ENCODE data around the gene GCG. TPM values are rescaled to one million over a fixed set of nuclear protein-coding genes. Genes with fewer than 3 reads are reported as not detected.

The GCG gene
- polyA plus RNA-seq, 1 of the 3 experiments (the other 2 are of a cell fraction), result not detected

DNA sequence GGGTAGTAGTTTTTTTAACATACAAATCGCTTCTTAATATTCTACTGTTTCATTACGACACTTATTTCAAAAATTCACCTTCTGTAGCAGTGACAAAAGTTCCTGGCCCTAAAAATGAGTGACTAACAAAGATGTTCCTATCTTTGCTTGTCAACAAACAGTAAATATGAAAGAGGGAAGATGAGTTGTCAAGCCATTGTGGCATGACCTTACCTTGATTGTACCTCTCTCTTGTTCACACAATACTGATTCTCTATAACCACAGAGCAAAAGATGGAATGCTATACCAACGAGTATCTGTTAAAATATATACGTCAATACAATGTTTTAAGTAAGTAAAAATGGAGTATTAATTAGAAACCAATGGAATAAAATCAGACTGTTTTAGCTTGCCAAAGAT is 14.7 kb upstream of the GCG start:
- Histone ChIP-seq H3K27me3 (ENCODE audit: insufficient read depth) (no peaks in the 10 kb centered on the region), H3K9me2 (no peaks in the 10 kb centered on the region), H3K9ac (no peak overlapping the region), H3K36me3 (replicated peaks in 1 of 2; ENCODE audit: control insufficient read depth in 1 of 2, insufficient read depth in 2 of 2, low read length in 1 of 2) (peaks cover 28 to 32% of the 10 kb centered on the region in 2 experiments), H3K79me2 (ENCODE audit: insufficient read depth) (no peaks in the 10 kb centered on the region), H3K4me2 (no peak overlapping the region), H2AFZ (ENCODE audit: low read depth) (no peak overlapping the region), H3K9me3 (no peaks in the 10 kb centered on the region), H3K4me3 (ENCODE audit: low read depth in 2 of 2, low read length in 1 of 2) (no peak overlapping the region), H3K27ac (ENCODE audit: low read depth in 2 of 2, low read length in 1 of 2) (no peak overlapping the region), H4K20me1 (ENCODE audit: insufficient read depth) (no peaks in the 10 kb centered on the region), H3F3A (replicated peaks; ENCODE audit: insufficient read depth) (no peaks in the 10 kb centered on the region), H3K4me1 (ENCODE audit: control insufficient read depth in 1 of 2, insufficient read depth in 2 of 2, low read depth in 1 of 2, low read length in 1 of 2) (no peaks in the 10 kb centered on the region)
- ChIA-PET CTCF (interaction anchor here (0.9 kb wide), 1 partner anchor 13 kb away, joined by 4 read pairs; no protein-coding TSS in a partner anchor), POLR2A (no interaction called here)
- WGBS (ENCODE audit: low lambda C conversion rate), result 86% methylated on average over 4 of the region's 4 CpGs
- DNase-seq, result no peak
- TF ChIP-seq FOXJ3 (CRISPR knock-in tag; IDR thresholded peaks at IDR 0.05) (no peak), YY1 (IDR thresholded peaks at IDR 0.05; ENCODE audit: low read depth) (no peak), EP300 (IDR thresholded peaks at IDR 0.05; ENCODE audit: borderline replicate concordance in 1 of 2, low read depth in 1 of 2, low read length in 1 of 2) (no peak), POLR2AphosphoS5 (IDR thresholded peaks at IDR 0.05; ENCODE audit: low read depth, low read length) (no peak), RFX5 (IDR thresholded peaks at IDR 0.05; ENCODE audit: low read length) (no peak), EZH2phosphoT487 (IDR thresholded peaks at IDR 0.05; ENCODE audit: borderline replicate concordance, low read depth) (no peak), GABPA (IDR thresholded peaks at IDR 0.05; ENCODE audit: low read depth) (no peak)
- TF ChIP-seq, protein P1, sequence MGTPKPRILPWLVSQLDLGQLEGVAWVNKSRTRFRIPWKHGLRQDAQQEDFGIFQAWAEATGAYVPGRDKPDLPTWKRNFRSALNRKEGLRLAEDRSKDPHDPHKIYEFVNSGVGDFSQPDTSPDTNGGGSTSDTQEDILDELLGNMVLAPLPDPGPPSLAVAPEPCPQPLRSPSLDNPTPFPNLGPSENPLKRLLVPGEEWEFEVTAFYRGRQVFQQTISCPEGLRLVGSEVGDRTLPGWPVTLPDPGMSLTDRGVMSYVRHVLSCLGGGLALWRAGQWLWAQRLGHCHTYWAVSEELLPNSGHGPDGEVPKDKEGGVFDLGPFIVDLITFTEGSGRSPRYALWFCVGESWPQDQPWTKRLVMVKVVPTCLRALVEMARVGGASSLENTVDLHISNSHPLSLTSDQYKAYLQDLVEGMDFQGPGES (IDR thresholded peaks at IDR 0.05; ENCODE audit: low read depth, low read length), result no peak
- TF ChIP-seq, protein P2, sequence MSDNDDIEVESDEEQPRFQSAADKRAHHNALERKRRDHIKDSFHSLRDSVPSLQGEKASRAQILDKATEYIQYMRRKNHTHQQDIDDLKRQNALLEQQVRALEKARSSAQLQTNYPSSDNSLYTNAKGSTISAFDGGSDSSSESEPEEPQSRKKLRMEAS (IDR thresholded peaks at IDR 0.05; ENCODE audit: low read depth), result no peak
- TF ChIP-seq, protein P3, sequence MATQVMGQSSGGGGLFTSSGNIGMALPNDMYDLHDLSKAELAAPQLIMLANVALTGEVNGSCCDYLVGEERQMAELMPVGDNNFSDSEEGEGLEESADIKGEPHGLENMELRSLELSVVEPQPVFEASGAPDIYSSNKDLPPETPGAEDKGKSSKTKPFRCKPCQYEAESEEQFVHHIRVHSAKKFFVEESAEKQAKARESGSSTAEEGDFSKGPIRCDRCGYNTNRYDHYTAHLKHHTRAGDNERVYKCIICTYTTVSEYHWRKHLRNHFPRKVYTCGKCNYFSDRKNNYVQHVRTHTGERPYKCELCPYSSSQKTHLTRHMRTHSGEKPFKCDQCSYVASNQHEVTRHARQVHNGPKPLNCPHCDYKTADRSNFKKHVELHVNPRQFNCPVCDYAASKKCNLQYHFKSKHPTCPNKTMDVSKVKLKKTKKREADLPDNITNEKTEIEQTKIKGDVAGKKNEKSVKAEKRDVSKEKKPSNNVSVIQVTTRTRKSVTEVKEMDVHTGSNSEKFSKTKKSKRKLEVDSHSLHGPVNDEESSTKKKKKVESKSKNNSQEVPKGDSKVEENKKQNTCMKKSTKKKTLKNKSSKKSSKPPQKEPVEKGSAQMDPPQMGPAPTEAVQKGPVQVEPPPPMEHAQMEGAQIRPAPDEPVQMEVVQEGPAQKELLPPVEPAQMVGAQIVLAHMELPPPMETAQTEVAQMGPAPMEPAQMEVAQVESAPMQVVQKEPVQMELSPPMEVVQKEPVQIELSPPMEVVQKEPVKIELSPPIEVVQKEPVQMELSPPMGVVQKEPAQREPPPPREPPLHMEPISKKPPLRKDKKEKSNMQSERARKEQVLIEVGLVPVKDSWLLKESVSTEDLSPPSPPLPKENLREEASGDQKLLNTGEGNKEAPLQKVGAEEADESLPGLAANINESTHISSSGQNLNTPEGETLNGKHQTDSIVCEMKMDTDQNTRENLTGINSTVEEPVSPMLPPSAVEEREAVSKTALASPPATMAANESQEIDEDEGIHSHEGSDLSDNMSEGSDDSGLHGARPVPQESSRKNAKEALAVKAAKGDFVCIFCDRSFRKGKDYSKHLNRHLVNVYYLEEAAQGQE (IDR thresholded peaks at IDR 0.05; ENCODE audit: low read depth, low read length), result no peak

DNA sequence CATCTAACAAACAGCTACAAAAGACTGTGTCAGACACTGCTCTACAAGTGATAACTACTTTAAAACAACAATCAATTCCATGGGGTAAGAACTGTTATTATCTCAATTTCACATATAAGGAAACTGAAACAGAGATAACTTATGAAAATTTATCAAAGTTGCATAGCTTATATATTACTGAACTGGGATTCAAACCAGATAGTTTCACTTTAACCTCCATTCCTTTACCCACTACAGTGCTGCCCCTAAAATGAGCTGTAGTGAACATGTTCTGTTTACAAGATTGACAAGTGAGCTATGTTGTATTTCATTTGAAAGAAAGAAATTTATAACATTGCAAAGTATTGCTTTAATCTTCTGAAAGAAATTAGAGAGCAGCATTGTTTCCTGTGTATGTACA is 14.1 kb upstream of the GCG start:
- Histone ChIP-seq H3K4me1 (ENCODE audit: control insufficient read depth in 1 of 2, insufficient read depth in 2 of 2, low read depth in 1 of 2, low read length in 1 of 2) (no peaks in the 10 kb centered on the region), H3K9me3 (no peaks in the 10 kb centered on the region), H2AFZ (ENCODE audit: low read depth) (no peak overlapping the region), H3K4me2 (no peak overlapping the region), H4K20me1 (ENCODE audit: insufficient read depth) (no peaks in the 10 kb centered on the region), H3K27ac (ENCODE audit: low read depth in 2 of 2, low read length in 1 of 2) (no peak overlapping the region), H3K4me3 (ENCODE audit: low read depth in 2 of 2, low read length in 1 of 2) (no peak overlapping the region), H3K79me2 (ENCODE audit: insufficient read depth) (no peaks in the 10 kb centered on the region), H3K9me2 (no peaks in the 10 kb centered on the region), H3K36me3 (replicated peaks in 1 of 2; ENCODE audit: control insufficient read depth in 1 of 2, insufficient read depth in 2 of 2, low read length in 1 of 2) (peaks cover 23 to 27% of the 10 kb centered on the region in 2 experiments), H3K9ac (no peak overlapping the region), H3K27me3 (ENCODE audit: insufficient read depth) (no peaks in the 10 kb centered on the region), H3F3A (replicated peaks; ENCODE audit: insufficient read depth) (no peaks in the 10 kb centered on the region)
- no peak for DNase-seq
- CTCF ChIA-PET, result interaction anchor here (0.9 kb wide), 1 partner anchor 12 kb away, joined by 4 read pairs; no protein-coding TSS in a partner anchor
- POLR2A ChIA-PET, result no interaction called here
- TF ChIP-seq TAF1 (IDR thresholded peaks at IDR 0.05; ENCODE audit: borderline replicate concordance, low read depth, low read length), result no peak
- no peak for TF ChIP-seq ELF1 (IDR thresholded peaks at IDR 0.05)
- no peak for TF ChIP-seq NFIC (IDR thresholded peaks at IDR 0.05; ENCODE audit: borderline replicate concordance)
- no peak for TF ChIP-seq MEF2A (IDR thresholded peaks at IDR 0.05; ENCODE audit: borderline replicate concordance, low read depth)
- TF ChIP-seq, protein P1 (IDR thresholded peaks at IDR 0.05; ENCODE audit: low read depth, low read length), result no peak
- TF ChIP-seq RAD21 (IDR thresholded peaks at IDR 0.05; ENCODE audit: low read length), result no peak
- TF ChIP-seq FOSL2 (IDR thresholded peaks at IDR 0.05; ENCODE audit: borderline replicate concordance, low read depth), result no peak
- TF ChIP-seq FOXM1 (IDR thresholded peaks at IDR 0.05; ENCODE audit: low read depth), result no peak
- TF ChIP-seq, protein P4, sequence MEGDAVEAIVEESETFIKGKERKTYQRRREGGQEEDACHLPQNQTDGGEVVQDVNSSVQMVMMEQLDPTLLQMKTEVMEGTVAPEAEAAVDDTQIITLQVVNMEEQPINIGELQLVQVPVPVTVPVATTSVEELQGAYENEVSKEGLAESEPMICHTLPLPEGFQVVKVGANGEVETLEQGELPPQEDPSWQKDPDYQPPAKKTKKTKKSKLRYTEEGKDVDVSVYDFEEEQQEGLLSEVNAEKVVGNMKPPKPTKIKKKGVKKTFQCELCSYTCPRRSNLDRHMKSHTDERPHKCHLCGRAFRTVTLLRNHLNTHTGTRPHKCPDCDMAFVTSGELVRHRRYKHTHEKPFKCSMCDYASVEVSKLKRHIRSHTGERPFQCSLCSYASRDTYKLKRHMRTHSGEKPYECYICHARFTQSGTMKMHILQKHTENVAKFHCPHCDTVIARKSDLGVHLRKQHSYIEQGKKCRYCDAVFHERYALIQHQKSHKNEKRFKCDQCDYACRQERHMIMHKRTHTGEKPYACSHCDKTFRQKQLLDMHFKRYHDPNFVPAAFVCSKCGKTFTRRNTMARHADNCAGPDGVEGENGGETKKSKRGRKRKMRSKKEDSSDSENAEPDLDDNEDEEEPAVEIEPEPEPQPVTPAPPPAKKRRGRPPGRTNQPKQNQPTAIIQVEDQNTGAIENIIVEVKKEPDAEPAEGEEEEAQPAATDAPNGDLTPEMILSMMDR (IDR thresholded peaks at IDR 0.05), result no peak
- no peak for TF ChIP-seq POLR2AphosphoS5 (IDR thresholded peaks at IDR 0.05; ENCODE audit: low read depth, low read length)
- no peak for TF ChIP-seq CHD2 (IDR thresholded peaks at IDR 0.05; ENCODE audit: low read length, partially characterized antibody)
- TF ChIP-seq RXRA (IDR thresholded peaks at IDR 0.05; ENCODE audit: borderline replicate concordance, low read depth), result no peak
- TF ChIP-seq GABPA (IDR thresholded peaks at IDR 0.05; ENCODE audit: low read depth), result no peak
